HepG2 (cell line): ENCODE data around the gene LRRC3B. TPM values are rescaled to one million over a fixed set of nuclear protein-coding genes. Genes with fewer than 3 reads are reported as not detected.

Experiments used
- CC2D1A ChIP-seq: sonication (generic); formaldehyde crosslinking; IDR thresholded peaks from 2 replicates; pipeline ENCODE4 v1.8.1; 2023; ENCODE audit warnings: mild to moderate bottlenecking, missing genetic modification reagents
- ELF1 ChIP-seq: sonication (generic); formaldehyde crosslinking; IDR thresholded peaks from 2 replicates; pipeline ENCODE4 v1.4.0; 2020; ENCODE audit warnings: missing genetic modification reagents
- FLYWCH1 ChIP-seq: sonication (generic); formaldehyde crosslinking; IDR thresholded peaks from 2 replicates; pipeline ENCODE4 v1.8.1; 2023; ENCODE audit warnings: mild to moderate bottlenecking, missing genetic modification reagents
- PPARG ChIP-seq: conservative IDR thresholded peaks from 2 replicates; pipeline ENCODE4 v1.6.1; 2016; ENCODE audit warnings: missing biosample characterization, missing genetic modification reagents
- TCF12 ChIP-seq, 2 experiments: fragments of 450-650 bp in 1 of 2; sonication (generic) in 1 of 2; formaldehyde crosslinking in 1 of 2; IDR thresholded peaks; 2 replicates each; pipeline versions ENCODE4 v1.6.1 to v1.8.0; 2017 to 2022; ENCODE audit warnings: antibody characterized with exemption in 1 of 2, mild to moderate bottlenecking in 1 of 2, missing genetic modification reagents in 1 of 2, moderate library complexity in 1 of 2
- ZNF138 ChIP-seq: sonication (generic); formaldehyde crosslinking; IDR thresholded peaks from 2 replicates; pipeline ENCODE4 v1.5.0; 2020; ENCODE audit warnings: mild to moderate bottlenecking, low read depth, missing genetic modification reagents
- polyA plus RNA-seq, 8 experiments: library from polyadenylated mRNA; depleted of rRNA in 3 of 8; stranded (reverse) in 7 of 8; unstranded in 1 of 8; fragments of >200 nt; fragmentation: Illumina TruSeq in 4 of 8; extraction: Trizol in 4 of 8; gene quantifications; 2 replicates each; pipeline versions ENCODE4 v1.2.1 to v1.2.3, GENCODE V29; 2011 to 2016; ENCODE audit warnings: low read depth in 4 of 8, missing spikeins in 1 of 8, mixed read lengths in 1 of 8; ENCODE audit not compliant: insufficient read depth in 1 of 8
- total RNA-seq, 5 experiments: library from RNA; depleted of rRNA; stranded (reverse); fragments of >200 nt; fragmentation: Illumina TruSeq; extraction: Trizol; gene quantifications; 2 replicates each; pipeline ENCODE4 v1.2.3, GENCODE V29; 2016; ENCODE audit warnings: low read depth in 1 of 5
- TF ChIP-seq, protein P1 (sequence below): sonication (generic); formaldehyde crosslinking; conservative IDR thresholded peaks from 2 replicates; pipeline ENCODE4 v1.8.0; 2022; ENCODE audit warnings: missing genetic modification reagents
- TF ChIP-seq, protein P2 (sequence below): sonication (generic); formaldehyde crosslinking; IDR thresholded peaks from 2 replicates; pipeline ENCODE4 v1.4.0; 2020; ENCODE audit warnings: missing genetic modification reagents
- TF ChIP-seq, protein P3 (sequence below): sonication (generic); formaldehyde crosslinking; IDR thresholded peaks from 2 replicates; pipeline ENCODE4 v1.4.0; 2020; ENCODE audit warnings: mild to moderate bottlenecking, low read depth, missing genetic modification reagents

LRRC3B gene
- total and polyA plus RNA-seq, 2 of the 13 experiments (the other 11 are each of a cell fraction or from before 2014, with no cell fraction given), result not detected

DNA sequence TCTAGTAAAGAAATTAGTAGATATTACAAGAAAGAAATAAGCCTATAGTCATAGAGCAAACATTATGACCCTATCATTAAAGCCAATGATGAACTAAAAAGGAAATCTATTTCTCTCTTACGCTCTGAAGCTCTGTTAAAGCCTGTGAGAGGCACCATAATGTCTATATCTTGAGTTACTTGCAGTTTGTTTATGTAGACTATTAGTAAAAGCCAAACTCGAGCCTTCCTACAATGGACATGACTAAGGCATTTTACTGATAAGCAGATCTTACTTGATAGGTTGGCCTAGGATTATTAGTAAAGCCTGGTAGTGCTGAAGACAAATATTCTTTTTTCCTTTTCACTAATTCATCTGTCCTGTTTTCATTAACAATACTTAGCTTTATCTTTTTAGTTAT, 32.7 kb downstream of the LRRC3B start (continued):
- TF ChIP-seq, protein P1, sequence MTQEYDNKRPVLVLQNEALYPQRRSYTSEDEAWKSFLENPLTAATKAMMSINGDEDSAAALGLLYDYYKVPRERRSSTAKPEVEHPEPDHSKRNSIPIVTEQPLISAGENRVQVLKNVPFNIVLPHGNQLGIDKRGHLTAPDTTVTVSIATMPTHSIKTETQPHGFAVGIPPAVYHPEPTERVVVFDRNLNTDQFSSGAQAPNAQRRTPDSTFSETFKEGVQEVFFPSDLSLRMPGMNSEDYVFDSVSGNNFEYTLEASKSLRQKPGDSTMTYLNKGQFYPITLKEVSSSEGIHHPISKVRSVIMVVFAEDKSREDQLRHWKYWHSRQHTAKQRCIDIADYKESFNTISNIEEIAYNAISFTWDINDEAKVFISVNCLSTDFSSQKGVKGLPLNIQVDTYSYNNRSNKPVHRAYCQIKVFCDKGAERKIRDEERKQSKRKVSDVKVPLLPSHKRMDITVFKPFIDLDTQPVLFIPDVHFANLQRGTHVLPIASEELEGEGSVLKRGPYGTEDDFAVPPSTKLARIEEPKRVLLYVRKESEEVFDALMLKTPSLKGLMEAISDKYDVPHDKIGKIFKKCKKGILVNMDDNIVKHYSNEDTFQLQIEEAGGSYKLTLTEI, result no peak
- TF ChIP-seq, protein P2, sequence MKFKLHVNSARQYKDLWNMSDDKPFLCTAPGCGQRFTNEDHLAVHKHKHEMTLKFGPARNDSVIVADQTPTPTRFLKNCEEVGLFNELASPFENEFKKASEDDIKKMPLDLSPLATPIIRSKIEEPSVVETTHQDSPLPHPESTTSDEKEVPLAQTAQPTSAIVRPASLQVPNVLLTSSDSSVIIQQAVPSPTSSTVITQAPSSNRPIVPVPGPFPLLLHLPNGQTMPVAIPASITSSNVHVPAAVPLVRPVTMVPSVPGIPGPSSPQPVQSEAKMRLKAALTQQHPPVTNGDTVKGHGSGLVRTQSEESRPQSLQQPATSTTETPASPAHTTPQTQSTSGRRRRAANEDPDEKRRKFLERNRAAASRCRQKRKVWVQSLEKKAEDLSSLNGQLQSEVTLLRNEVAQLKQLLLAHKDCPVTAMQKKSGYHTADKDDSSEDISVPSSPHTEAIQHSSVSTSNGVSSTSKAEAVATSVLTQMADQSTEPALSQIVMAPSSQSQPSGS (CRISPR knock-in tag), result no peak
- TF ChIP-seq ELF1 (CRISPR knock-in tag) (no peak), ZNF138 (CRISPR knock-in tag) (no peak), CC2D1A (CRISPR knock-in tag) (no peak), FLYWCH1 (CRISPR knock-in tag) (no peak), PPARG (CRISPR knock-in tag) (no peak), TCF12 (IDR thresholded peaks at IDR 0.05) (no peak), TCF12 (CRISPR knock-in tag; IDR thresholded peaks at IDR 0.05) (no peak)
- TF ChIP-seq, protein P3, sequence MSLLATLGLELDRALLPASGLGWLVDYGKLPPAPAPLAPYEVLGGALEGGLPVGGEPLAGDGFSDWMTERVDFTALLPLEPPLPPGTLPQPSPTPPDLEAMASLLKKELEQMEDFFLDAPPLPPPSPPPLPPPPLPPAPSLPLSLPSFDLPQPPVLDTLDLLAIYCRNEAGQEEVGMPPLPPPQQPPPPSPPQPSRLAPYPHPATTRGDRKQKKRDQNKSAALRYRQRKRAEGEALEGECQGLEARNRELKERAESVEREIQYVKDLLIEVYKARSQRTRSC (CRISPR knock-in tag), result no peak
- TF ChIP-seq, all 625 proteins: peak for 0
